MM.1S (cell line): ENCODE results near the gene PDGFRB.

Source experiments
- DNase-seq: peaks from one replicate; pipeline ENCODE4 v3.0.0-alpha.2; 2015
- H2AFZ ChIP-seq: fragments of 300-600 bp; sonication (generic); 2 replicates; pipeline ENCODE4 v1.6.0; 2016; ENCODE audit warnings: antibody characterized with exemption, low read length
- H3F3A ChIP-seq: fragments of 300-600 bp; sonication (generic); 2 replicates; pipeline ENCODE4 v1.6.1; 2016; ENCODE audit warnings: mild to moderate bottlenecking, antibody characterized with exemption, low read length, moderate library complexity, mixed read lengths; ENCODE audit not compliant: insufficient read depth
- H3K27ac ChIP-seq: fragments of 300-600 bp; sonication (generic); 2 replicates; pipeline ENCODE4 v1.5.1; 2016; ENCODE audit warnings: mild to moderate bottlenecking, low read length
- H3K27me3 ChIP-seq: fragments of 300-600 bp; sonication (generic); replicated peaks from 2 replicates; pipeline ENCODE4 v1.6.0; 2016; ENCODE audit warnings: low read length; ENCODE audit not compliant: insufficient read depth
- H3K36me3 ChIP-seq: fragments of 300-600 bp; sonication (generic); replicated peaks from 2 replicates; pipeline ENCODE4 v1.6.1; 2016; ENCODE audit warnings: mild to moderate bottlenecking, low read length, mixed read lengths; ENCODE audit not compliant: insufficient read depth
- H3K4me1 ChIP-seq: fragments of 300-600 bp; sonication (generic); 2 replicates; pipeline ENCODE4 v1.6.1; 2016; ENCODE audit warnings: low read length, mixed read lengths
- H3K4me2 ChIP-seq: fragments of 300-600 bp; sonication (generic); 2 replicates; pipeline ENCODE4 v1.6.0; 2016; ENCODE audit warnings: low read depth, low read length
- H3K4me3 ChIP-seq: fragments of 300-600 bp; sonication (generic); 2 replicates; pipeline ENCODE4 v1.5.1; 2016; ENCODE audit warnings: low read length, mixed read lengths
- H3K79me2 ChIP-seq: fragments of 300-600 bp; sonication (generic); 2 replicates; pipeline ENCODE4 v1.6.1; 2016; ENCODE audit warnings: mixed run types, low read length, mixed read lengths
- H3K9ac ChIP-seq: fragments of 300-600 bp; sonication (generic); 2 replicates; pipeline ENCODE4 v1.6.1; 2016; ENCODE audit warnings: low read length, mixed read lengths
- H3K9me2 ChIP-seq: fragments of 300-600 bp; sonication (generic); replicated peaks from 2 replicates; pipeline ENCODE4 v1.6.1; 2016; ENCODE audit warnings: mild to moderate bottlenecking, low read length, mixed read lengths; ENCODE audit not compliant: insufficient read depth
- H3K9me3 ChIP-seq: fragments of 300-600 bp; sonication (generic); replicated peaks from 2 replicates; pipeline ENCODE4 v1.6.1; 2016; ENCODE audit warnings: mild to moderate bottlenecking, low read length, mixed read lengths; ENCODE audit not compliant: insufficient read depth
- H4K20me1 ChIP-seq: fragments of 300-600 bp; sonication (generic); 2 replicates; pipeline ENCODE4 v1.6.1; 2016; ENCODE audit warnings: mild to moderate bottlenecking, low read length, moderate library complexity, mixed read lengths; ENCODE audit not compliant: insufficient read depth
- CTCF ChIP-seq: fragments of 300-600 bp; sonication (generic); IDR thresholded peaks from 2 replicates; pipeline ENCODE4 v1.5.1; 2016; ENCODE audit warnings: antibody characterized with exemption, low read length, mixed read lengths
- EZH2 ChIP-seq: fragments of 300-600 bp; sonication (generic); optimal IDR thresholded peaks from 2 replicates; pipeline ENCODE3; 2017; ENCODE audit warnings: low read depth, mild to moderate bottlenecking, antibody characterized with exemption, low read length, mixed read lengths
- EZH2phosphoT487 ChIP-seq: fragments of 300-600 bp; sonication (generic); IDR thresholded peaks from 2 replicates; pipeline ENCODE4 v1.6.1; 2018; ENCODE audit warnings: antibody characterized with exemption, low read length

The PDGFRB gene

DNA sequence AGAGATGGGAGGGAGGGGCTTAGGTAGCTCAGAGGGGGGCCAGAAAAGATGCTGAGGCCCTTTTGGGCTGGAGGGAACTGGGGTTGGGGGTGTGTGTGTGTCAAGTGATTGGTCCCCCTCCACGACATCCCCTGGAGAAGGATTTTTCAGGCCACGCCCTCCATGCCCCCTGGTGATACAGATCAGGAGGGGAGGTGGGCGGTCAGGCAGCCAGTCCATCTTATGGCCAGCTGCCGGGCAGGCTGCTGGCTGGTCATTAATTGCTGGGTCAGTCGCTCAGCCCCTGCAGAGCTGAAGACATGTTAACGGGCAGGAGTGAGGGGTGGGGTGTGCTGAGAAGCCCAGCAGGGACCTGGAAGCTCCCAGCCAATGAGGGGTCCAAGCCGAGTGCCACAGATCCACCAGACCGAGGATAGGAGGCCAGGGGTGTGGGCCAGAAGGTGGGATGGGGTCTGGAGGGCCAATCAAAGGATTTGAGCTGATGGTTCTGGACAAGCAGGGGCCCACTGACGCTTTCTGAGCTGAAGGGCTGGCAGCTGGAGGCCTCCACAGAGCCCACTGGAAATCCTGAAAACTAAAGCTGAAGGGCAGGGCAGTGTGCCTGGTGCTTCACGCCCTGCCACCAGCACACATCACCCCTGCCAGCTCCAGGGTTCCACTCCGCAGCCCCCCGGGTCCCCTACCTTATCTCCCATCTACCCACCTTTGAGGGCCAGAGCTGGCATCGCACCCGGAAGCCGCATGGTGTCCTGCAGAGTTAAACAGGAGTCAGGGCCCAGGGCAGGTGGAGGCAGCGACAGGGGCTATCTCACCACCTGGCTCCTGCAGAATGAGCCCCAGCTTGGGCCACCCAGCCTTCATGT, 19.1 kb downstream of the PDGFRB start:
- Histone ChIP-seq H3K9ac (no peak overlapping the region), H3F3A (no peaks in the 10 kb centered on the region), H4K20me1 (no peaks in the 10 kb centered on the region), H3K4me3 (no peak overlapping the region), H3K4me1 (no peaks in the 10 kb centered on the region), H3K9me3 (no peaks in the 10 kb centered on the region), H3K79me2 (no peaks in the 10 kb centered on the region), H3K27me3 (peaks cover 4% of the 10 kb centered on the region), H3K9me2 (no peaks in the 10 kb centered on the region), H3K4me2 (no peak overlapping the region), H3K27ac (no peak overlapping the region), H3K36me3 (no peaks in the 10 kb centered on the region), H2AFZ (no peak overlapping the region)
- no peak for DNase-seq
- TF ChIP-seq CTCF (no peak), EZH2phosphoT487 (no peak), EZH2 (no peak)

DNA sequence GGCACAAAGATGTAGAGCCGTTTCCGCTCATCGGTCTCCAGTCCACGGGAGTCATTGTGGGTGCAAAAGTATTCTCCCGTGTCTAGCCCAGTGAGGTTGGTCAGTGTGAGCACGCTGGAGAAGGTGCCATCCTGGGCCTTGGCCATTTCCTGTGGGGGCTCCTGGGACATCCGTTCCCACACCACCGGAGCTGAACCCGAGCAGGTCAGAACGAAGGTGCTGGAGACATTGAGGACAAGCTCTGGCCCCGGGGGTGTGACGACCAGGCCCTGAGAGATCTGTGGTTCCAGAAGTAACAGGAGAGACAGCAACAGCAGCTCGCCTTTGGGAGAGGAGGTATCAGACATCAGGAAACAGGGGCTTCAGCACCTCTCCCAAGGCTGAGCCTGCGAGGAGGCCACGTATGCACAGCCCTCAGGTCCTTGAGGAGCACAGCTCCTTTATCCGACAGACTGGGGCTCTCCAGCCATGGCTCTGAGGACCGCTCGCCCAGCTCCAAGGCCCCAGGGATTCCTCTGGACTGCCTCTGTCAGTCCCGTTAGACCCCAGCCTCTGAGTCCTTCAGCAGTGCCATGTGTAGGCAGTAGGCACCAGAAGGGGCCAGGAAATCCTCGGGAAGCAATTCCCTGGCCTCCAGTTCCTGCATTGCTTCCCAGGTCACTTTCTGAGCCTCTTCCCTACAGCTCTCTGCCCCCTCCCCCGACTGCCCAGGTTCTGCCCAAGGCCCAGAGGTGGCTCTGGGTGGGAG, 19.9 kb downstream of the PDGFRB start:
- no peaks in the 10 kb centered on the region for H3K9me3 ChIP-seq
- peaks cover 4% of the 10 kb centered on the region for H3K27me3 ChIP-seq
- no peak overlapping the region for H3K4me3 ChIP-seq
- H4K20me1 ChIP-seq: no peaks in the 10 kb centered on the region
- no peak for DNase-seq
- no peaks in the 10 kb centered on the region for H3K9me2 ChIP-seq
- H3K9ac ChIP-seq: no peak overlapping the region
- no peaks in the 10 kb centered on the region for H3K4me1 ChIP-seq
- no peaks in the 10 kb centered on the region for H3F3A ChIP-seq
- H3K4me2 ChIP-seq: no peak overlapping the region
- H2AFZ ChIP-seq: no peak overlapping the region
- no peak for TF ChIP-seq EZH2phosphoT487
- TF ChIP-seq EZH2: no peak
- TF ChIP-seq CTCF: no peak
- H3K36me3 ChIP-seq: no peaks in the 10 kb centered on the region
- no peaks in the 10 kb centered on the region for H3K79me2 ChIP-seq
- H3K27ac ChIP-seq: no peak overlapping the region

DNA sequence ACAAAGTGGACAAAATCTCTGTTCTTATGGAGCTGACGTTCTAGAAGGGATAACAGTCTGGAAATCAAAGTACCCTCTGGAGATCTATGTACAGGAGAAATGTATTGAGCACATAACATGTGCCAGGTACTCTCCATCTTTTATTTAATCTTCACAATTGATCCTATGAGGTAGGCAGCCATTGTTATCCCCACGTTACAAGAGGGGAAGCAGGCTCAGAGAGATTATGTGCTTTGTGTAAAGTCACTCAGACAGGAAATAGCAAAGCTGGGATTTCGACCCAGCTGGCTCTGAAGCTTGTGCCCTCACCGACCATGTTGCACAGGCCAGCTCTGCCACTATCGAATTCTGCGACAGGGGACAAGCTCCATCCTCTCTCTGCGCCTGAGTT, 21.5 kb downstream of the PDGFRB start:
- H3K9me2 ChIP-seq: no peaks in the 10 kb centered on the region
- no peak overlapping the region for H3K27ac ChIP-seq

More for the DNA sequence above, 21.5 kb downstream of the PDGFRB start:
- no peak for TF ChIP-seq EZH2phosphoT487
- TF ChIP-seq CTCF: no peak
- TF ChIP-seq EZH2: no peak
- no peaks in the 10 kb centered on the region for H3K9me3 ChIP-seq
- peaks cover 4% of the 10 kb centered on the region for H3K27me3 ChIP-seq
- H3K4me3 ChIP-seq: no peak overlapping the region
- H3K9ac ChIP-seq: no peak overlapping the region
- H4K20me1 ChIP-seq: no peaks in the 10 kb centered on the region
- H3K4me2 ChIP-seq: no peak overlapping the region
- no peaks in the 10 kb centered on the region for H3F3A ChIP-seq
- no peaks in the 10 kb centered on the region for H3K79me2 ChIP-seq
- H3K36me3 ChIP-seq: no peaks in the 10 kb centered on the region
- no peaks in the 10 kb centered on the region for H3K4me1 ChIP-seq
- H2AFZ ChIP-seq: no peak overlapping the region
- DNase-seq: no peak
